MCF 10A (cell line): ENCODE results near the gene NHERF1. TPM values are rescaled to one million over a fixed set of nuclear protein-coding genes. Genes with fewer than 3 reads are reported as not detected.

ENCODE experiments used
- BruUV-seq: library from RNA; stranded (reverse); fragments of 400-500 nt; replicated peaks from 2 replicates; lab custom pipeline; 2021; lab: Mats Ljungman, UMichigan
- CTCF ChIA-PET: fragments of 300-600 bp; sonication (Branson Sonifier 250); formaldehyde crosslinking; extraction: SDS; loops from one replicate; lab custom pipeline; 2021; ENCODE audit warnings: antibody characterized with exemption, inconsistent platforms; lab: Yijun Ruan, JAX
- POLR2A ChIA-PET: fragments of 300-600, 350-650 bp; sonication (Branson Sonifier 250); formaldehyde crosslinking; extraction: SDS; loops from one replicate; lab custom pipeline; 2020; ENCODE audit warnings: antibody characterized with exemption, inconsistent platforms; lab: Yijun Ruan, JAX
- DNase-seq: peaks from one replicate; pipeline ENCODE4 v3.0.0-alpha.2; 2018; ENCODE audit not compliant: unreplicated experiment
- H3K27ac Mint-ChIP-seq: one replicate; pipeline ENCODE4 v1.8.0; 2022; ENCODE audit warnings: mild to moderate bottlenecking, low read depth, mixed read lengths; ENCODE audit not compliant: unreplicated experiment
- H3K27me3 Mint-ChIP-seq: one replicate; pipeline ENCODE4 v1.8.0; 2022; ENCODE audit warnings: mixed read lengths; ENCODE audit not compliant: insufficient read depth, unreplicated experiment
- H3K36me3 Mint-ChIP-seq: one replicate; pipeline ENCODE4 v1.8.0; 2022; ENCODE audit warnings: mild to moderate bottlenecking, moderate library complexity, mixed read lengths; ENCODE audit not compliant: insufficient read depth, unreplicated experiment
- H3K4me1 Mint-ChIP-seq: one replicate; pipeline ENCODE4 v1.8.0; 2022; ENCODE audit warnings: mixed read lengths; ENCODE audit not compliant: insufficient read depth, unreplicated experiment
- H3K4me3 Mint-ChIP-seq: one replicate; pipeline ENCODE4 v1.8.0; 2022; ENCODE audit warnings: mild to moderate bottlenecking, moderate library complexity, mixed read lengths; ENCODE audit not compliant: unreplicated experiment
- H3K9me3 Mint-ChIP-seq: one replicate; pipeline ENCODE4 v1.8.0; 2022; ENCODE audit warnings: mixed read lengths; ENCODE audit not compliant: unreplicated experiment
- intact Hi-C: fragments of 100-400 bp; cut with micrococcal nuclease; formaldehyde crosslinking; loops from 2 replicates; pipeline ENCODE4 v1.14.1; 2022
- microRNA-seq: library from miRNA; unstranded; fragments of <30 nt; microRNA quantifications from one replicate; pipeline ENCODE4 v1.2.0, GENCODE V29; 2022
- total RNA-seq: library from RNA; stranded (reverse); gene quantifications from 2 replicates; pipeline ENCODE4 v1.2.3, GENCODE V29; 2022
- TF ChIP-seq, protein P1 (sequence below): fragments of 200-600 bp; IDR thresholded peaks from one replicate; pipeline ENCODE4 v1.8.0; 2022; ENCODE audit warnings: antibody characterized with exemption, mild to moderate bottlenecking; ENCODE audit not compliant: unreplicated experiment

NHERF1 gene
- total RNA-seq, 1 experiment from 2014 or later: 25.3 TPM

DNA sequence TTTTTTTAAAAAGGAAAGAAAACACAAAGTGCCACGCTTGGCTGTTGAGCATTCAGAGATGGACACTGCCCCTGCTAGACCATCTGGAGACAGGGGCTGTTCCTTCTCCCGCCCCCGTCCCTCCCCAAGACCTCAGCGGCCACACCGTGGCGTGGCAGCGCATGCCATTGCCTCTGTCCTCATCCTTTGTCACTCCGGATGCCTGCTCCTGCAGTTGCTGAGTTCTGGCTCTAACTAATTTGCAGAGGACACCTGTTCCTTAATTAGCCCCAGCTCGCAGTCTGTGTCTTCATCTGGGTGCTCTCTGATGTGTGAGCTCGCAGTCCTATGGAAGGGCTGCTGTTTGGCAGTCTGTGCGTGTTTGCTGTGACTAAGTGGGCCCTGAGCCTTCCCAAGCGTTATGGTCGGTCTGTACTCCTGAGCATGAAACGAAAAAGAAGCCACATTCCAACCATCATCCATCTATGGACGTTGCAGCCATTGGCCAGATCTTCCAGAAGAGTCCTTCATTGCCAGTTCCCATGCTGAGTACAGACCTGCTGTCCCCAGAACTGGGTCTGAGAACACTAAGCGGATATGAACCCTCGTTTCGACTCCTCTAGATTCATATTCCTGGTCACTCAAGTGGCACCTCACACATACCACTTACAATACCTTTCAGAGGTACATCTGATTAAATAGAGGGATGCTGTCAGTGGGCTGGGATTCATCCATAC lies 68.6 kb downstream of the NHERF1 start:
- Mint-ChIP-seq H3K36me3 (no peaks in the 10 kb centered on the region), H3K9me3 (no peaks in the 10 kb centered on the region), H3K27me3 (no peaks in the 10 kb centered on the region), H3K4me3 (no peak overlapping the region), H3K4me1 (no peaks in the 10 kb centered on the region), H3K27ac (no peak overlapping the region)
- ChIA-PET CTCF (no interaction called here), POLR2A (no interaction called here)
- intact Hi-C loops: no loop called here
- no TSS peak for BruUV-seq
- TF ChIP-seq, protein P1, sequence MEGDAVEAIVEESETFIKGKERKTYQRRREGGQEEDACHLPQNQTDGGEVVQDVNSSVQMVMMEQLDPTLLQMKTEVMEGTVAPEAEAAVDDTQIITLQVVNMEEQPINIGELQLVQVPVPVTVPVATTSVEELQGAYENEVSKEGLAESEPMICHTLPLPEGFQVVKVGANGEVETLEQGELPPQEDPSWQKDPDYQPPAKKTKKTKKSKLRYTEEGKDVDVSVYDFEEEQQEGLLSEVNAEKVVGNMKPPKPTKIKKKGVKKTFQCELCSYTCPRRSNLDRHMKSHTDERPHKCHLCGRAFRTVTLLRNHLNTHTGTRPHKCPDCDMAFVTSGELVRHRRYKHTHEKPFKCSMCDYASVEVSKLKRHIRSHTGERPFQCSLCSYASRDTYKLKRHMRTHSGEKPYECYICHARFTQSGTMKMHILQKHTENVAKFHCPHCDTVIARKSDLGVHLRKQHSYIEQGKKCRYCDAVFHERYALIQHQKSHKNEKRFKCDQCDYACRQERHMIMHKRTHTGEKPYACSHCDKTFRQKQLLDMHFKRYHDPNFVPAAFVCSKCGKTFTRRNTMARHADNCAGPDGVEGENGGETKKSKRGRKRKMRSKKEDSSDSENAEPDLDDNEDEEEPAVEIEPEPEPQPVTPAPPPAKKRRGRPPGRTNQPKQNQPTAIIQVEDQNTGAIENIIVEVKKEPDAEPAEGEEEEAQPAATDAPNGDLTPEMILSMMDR: no peak
- DNase-seq: no peak

DNA sequence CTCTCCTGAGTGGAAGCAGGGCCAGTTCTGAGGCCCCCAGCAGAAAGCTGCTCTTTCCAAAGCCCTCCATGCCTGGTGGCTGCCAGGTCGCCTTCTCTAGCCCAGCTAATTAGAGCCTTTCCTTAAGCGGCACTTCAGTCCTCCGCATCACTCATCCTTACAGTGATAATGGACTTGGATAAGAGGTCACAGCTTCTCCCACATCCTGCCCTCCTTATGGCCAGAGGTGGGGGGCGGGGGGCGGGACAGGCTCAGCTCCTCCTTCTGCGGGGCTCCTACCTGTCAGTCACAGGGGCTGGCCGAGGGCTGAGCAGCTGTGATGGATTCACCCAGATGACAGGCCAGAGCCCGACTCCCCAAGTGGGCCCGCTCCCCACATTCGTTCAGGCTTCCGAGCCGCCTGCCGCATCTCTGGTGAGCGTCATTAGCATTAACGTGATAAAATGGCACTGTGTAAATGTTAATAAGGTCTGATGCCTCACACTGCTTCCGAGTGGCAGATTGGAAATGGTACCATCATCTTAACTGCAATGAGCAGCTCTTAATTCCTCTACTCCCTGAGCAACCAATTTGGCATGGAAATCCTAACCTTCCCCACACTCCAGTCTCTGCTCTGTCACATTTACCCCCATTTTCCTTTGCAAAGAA lies 70.0 kb downstream of the NHERF1 start:
- H3K4me3 Mint-ChIP-seq: no peak overlapping the region
- H3K36me3 Mint-ChIP-seq: no peaks in the 10 kb centered on the region
- no peaks in the 10 kb centered on the region for H3K9me3 Mint-ChIP-seq
- no peak for DNase-seq
- no peaks in the 10 kb centered on the region for H3K27me3 Mint-ChIP-seq
- ChIA-PET CTCF (no interaction called here), POLR2A (interaction anchor here (0.6 kb wide), 1 partner anchor 28 kb away, joined by 3 read pairs; no protein-coding TSS in a partner anchor)
- H3K4me1 Mint-ChIP-seq: no peaks in the 10 kb centered on the region
- BruUV-seq: no TSS peak
- intact Hi-C loops: no loop called here
- TF ChIP-seq, protein P1: no peak
- no peak overlapping the region for H3K27ac Mint-ChIP-seq

Small RNA genes lying within 50 kb of the gene (microRNA-seq; reads per million reads assigned to microRNA genes)
- 111 reads per million, percentile 73 among the genes with 10 or more reads in this experiment for gene MIR3615

Other genes with a start within 250 kb of the NHERF1 start
- not detected in 2 replicates for gene CD300LB, start 217.2 kb upstream of the NHERF1 start, total RNA-seq
- not detected in 2 replicates for gene CD300C, start 202.5 kb upstream of the NHERF1 start, total RNA-seq
- not detected in 2 replicates for gene CD300H, start 181.1 kb upstream of the NHERF1 start, total RNA-seq
- gene CD300LD, start 156.3 kb upstream of the NHERF1 start, total RNA-seq: not detected in 2 replicates
- gene CD300E, start 124.9 kb upstream of the NHERF1 start, total RNA-seq: not detected in 2 replicates
- not detected in 2 replicates for gene CD300LF, start 35.7 kb upstream of the NHERF1 start, total RNA-seq
- gene RAB37, start 11.4 kb upstream of the NHERF1 start, total RNA-seq: not detected in 2 replicates
- gene NAT9, start 27.7 kb downstream of the NHERF1 start, total RNA-seq: 58.1 and 64.8 TPM in 2 replicates
- gene GRIN2C, start 111.3 kb downstream of the NHERF1 start, total RNA-seq: 0.12 and 0.28 TPM in 2 replicates
- 25.0 and 29.7 TPM in 2 replicates for gene FDXR, start 124.4 kb downstream of the NHERF1 start, total RNA-seq
- not detected in 2 replicates for gene FADS6, start 145.0 kb downstream of the NHERF1 start, total RNA-seq
- not detected in 2 replicates for gene USH1G, start 174.6 kb downstream of the NHERF1 start, total RNA-seq
- gene OTOP2, start 175.6 kb downstream of the NHERF1 start, total RNA-seq: not detected in 2 replicates
- not detected in 2 replicates for gene OTOP3, start 187.3 kb downstream of the NHERF1 start, total RNA-seq
- 3.2 and 7.0 TPM in 2 replicates for gene HID1, start 224.1 kb downstream of the NHERF1 start, total RNA-seq
- 3.4 and 4.1 TPM in 2 replicates for gene CDR2L, start 239.0 kb downstream of the NHERF1 start, total RNA-seq